NCI-H2029 treated with DMSO at 0.1 percent for 48 hours (cell line): Measurements from ENCODE around the gene PKLR.
"Not testable (repeated sequence)": the region's sequence is repeated elsewhere in the genome, so short reads cannot be mapped to it uniquely, and the experiment has no call there.

Source experiments
- DNase-seq: peaks from one replicate; lab custom pipeline; 2025; lab: John Stamatoyannopoulos, UW

PKLR gene

DNA sequence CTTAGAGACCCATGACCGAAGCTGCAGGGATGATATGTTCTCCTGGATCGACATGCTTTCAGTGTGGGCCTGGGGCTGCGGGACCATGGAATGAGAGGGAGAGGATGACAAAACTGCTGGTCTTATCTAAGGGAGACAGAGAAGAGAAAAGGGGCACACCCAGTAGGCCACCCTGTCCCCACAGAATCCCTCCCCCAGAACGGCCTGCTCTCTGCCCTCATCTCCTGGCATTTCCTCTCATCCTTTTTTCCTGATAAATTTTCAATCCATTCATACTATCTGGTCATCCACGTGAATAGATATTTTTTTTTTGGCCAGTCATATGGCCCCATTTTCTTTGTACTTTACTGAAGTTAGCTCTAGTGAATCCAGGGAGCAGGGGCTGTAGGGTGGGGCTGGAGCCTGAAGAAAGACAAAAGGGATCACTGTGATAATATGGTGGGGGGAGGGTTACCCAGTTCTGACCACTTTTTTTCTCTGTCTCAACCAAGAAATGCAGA is at the start of gene PKLR:
TSS of gene PKLR (minus strand) at position 97 of the 500 bp plus-strand sequence. CDS start at position 54, 43 bp downstream.
- DNase-seq, result no peak

DNA sequence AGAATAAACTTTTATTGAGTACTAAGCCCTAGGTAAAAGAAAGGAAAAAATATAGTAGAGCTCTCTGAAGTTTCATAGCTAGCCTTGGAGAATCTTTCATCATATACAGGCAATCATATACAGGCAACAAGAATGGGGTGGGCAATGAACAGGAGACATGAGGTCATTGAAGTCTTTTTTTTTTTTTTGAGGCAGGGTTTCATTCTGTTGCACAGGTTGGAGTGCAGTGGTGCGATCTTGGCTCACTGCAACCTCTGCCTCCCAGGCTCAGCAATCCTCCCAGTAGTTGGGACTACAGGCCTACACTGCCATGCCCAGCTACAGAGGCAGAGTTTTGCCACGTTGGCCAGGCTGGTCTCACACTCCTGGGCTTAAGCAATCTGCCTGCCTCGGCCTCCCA is 41.6 kb upstream of the PKLR start:
- no peak for DNase-seq

DNA sequence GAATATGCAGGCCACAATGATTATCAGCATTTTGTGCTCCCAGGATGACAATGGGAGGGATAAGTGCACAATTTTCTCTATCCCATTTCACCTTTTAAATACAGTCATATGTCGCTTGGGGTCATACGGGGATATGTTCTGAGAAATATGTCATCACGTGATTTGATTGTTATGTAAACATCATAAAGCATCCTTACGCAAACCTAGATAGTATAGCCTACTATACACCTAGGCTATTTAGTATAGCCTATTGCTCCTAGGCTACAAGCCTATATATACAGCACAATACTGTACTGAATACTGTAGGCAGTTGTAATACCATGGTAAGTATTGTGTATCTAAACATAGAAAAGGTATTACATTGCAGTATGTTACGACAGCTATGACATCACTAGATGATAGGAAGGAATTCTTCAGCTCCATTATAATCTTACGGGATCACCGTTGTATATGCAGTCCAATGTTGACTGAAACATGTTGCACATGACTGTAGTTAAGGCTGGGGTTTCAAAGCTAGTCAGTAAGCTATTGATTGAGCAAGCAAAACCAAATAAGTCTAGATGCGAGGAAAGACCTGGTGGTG is 38.4 kb upstream of the PKLR start:
- no peak for DNase-seq

DNA sequence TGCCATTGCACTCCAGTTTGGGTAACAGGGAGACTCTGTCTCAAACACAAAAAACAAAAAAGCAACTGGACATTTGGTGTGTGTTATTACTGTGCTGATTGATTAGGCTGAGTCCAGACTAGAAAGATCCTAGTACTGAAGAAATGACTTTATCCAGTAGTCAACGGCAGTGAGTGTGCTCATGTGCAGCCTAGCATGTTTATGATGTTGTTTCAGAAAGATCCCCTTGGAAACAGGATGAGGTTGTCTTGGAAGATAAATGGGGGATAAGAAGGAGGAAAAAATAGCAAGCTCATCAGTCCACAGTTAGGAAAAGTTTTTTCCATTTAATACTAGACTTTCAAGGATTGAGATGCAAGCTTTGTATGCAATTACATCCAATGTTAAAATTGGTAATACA is 33.7 kb upstream of the PKLR start:
- DNase-seq, result no peak

GRCh38 chr1:155329980-155330598 is 28.9 kb upstream of the PKLR start:
- DNase-seq, result peak; percentile 64

DNA sequence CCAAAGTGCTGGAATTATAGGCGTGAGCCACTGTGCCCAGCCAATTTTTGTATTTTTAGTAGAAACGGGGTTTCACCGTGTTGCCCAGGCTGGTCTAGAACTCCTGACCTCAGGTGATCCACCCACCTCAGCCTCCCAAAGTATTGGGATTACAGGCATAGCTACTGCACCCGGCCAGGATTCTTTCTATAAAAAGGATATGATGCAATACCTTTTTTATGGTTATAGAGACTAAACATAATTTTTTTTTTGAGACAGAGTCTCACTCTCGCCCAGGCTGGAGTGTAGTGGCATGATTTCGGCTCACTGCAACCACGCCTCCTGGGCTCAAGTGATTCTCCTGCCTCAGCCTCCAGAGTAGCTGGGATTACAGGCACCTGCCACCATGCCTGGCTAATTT is 27.6 kb upstream of the PKLR start:
- DNase-seq, result not testable (repeated sequence)

GRCh38 chr1:155327981-155328380 is 26.7 kb upstream of the PKLR start:
- DNase-seq, result no peak

GRCh38 chr1:155326631-155327037 is 25.4 kb upstream of the PKLR start:
- no peak for DNase-seq

- no peak for DNase-seq
Observed at GRCh38 chr1:155326020-155326526, 24.8 kb upstream of the PKLR start.

DNA sequence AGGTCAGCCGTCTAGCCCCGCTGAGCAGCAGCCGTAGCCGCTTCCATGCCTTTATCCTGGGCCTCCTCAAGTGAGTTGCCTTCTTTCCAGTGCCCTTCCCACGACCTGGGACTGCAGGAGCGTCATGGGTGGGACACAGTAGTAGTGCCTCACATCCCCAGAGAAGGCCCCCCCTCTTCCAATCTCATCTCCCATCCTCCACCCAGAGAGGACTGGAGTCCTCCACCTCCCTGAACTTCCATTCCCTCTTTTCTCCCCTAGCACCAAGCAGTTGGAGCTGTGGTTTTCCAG is 24.3 kb upstream of the PKLR start:
- DNase-seq, result no peak

DNA sequence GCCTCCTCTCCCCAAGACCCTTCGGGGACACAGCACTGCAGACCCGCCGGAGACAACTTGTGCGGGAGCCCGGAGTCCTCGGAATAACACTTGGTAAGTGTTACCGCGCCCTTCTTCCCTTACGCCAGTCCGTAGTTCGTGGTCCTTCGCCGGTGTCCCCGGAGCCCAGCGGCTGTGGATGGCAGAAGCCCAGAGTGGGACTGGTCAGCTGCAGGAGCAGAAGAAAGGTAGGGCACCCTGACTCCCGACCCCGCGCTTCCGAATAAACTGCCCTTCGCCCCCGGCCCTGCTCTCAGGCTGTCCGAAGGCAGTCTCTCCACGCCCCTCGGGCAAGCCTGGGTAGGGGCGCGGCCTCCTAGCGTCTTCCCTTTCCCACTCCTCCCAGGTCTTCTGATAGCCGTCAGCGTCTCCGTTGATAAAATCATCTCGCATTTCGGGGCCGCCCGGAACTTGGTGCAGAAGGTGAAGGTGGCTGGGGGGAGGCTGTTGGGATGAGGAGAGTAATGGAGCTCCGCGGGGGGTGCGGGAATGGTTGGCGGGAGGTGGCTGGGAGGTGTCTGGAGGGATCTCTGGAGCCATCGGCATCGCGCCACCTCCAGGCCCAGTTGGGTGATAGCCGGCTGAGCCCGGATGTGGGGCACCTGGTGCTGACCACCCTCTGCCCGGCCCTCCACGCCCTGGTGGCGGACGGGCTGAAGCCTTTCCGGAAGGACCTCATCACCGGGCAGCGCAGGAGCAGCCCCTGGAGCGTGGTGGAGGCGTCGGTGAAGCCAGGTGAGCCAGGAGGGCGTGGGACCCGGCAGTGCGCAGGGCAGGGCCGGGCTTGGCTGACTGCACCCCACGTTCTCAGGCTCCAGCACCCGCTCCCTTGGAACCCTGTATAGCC is 23.7 kb upstream of the PKLR start:
- DNase-seq, result no peak

- DNase-seq, result peak; percentile 83
Observed at GRCh38 chr1:155324037-155324716, 22.9 kb upstream of the PKLR start.

GRCh38 chr1:155323729-155324036 is 22.4 kb upstream of the PKLR start:
- no peak for DNase-seq

- peak; percentile 63 for DNase-seq
Observed at GRCh38 chr1:155322953-155323728, 21.9 kb upstream of the PKLR start.

GRCh38 chr1:155322571-155322952 is 21.3 kb upstream of the PKLR start:
- DNase-seq, result no peak

GRCh38 chr1:155321639-155322503 is 20.6 kb upstream of the PKLR start:
- no peak for DNase-seq

GRCh38 chr1:155320661-155321617 is 19.7 kb upstream of the PKLR start, which contains the start of gene RUSC1:
Gene RUSC1 (plus strand): TSS chr1:155320894. CDS start chr1:155321774, 880 bp downstream.
- DNase-seq, result peak; percentile 38

- peak; percentile 38 for DNase-seq
Observed at GRCh38 chr1:155320252-155320651, 19.0 kb upstream of the PKLR start.

GRCh38 chr1:155319536-155319935 is 18.3 kb upstream of the PKLR start:
- DNase-seq, result no peak
